Mammary epithelial cell (primary cell): Measurements from ENCODE around the gene CHSY1.

Experiments
- EZH2 ChIP-seq: IDR thresholded peaks from 2 replicates; pipeline ENCODE4 v1.6.1; 2012; ENCODE audit warnings: low read length, inconsistent platforms, borderline replicate concordance
- TF ChIP-seq, protein P1 (sequence below), 2 donors: IDR thresholded peaks in 1 of 2; conservative IDR thresholded peaks in 1 of 2; 2 replicates each; pipeline ENCODE4 v1.5.1; 2011 to 2012; ENCODE audit warnings: inconsistent platforms in 2 of 2, low read length in 2 of 2, mild to moderate bottlenecking in 2 of 2, control low read depth in 1 of 2, low read depth in 1 of 2; ENCODE audit not compliant: insufficient read depth in 1 of 2; ENCODE audit errors: extremely low read depth in 1 of 2

DNA sequence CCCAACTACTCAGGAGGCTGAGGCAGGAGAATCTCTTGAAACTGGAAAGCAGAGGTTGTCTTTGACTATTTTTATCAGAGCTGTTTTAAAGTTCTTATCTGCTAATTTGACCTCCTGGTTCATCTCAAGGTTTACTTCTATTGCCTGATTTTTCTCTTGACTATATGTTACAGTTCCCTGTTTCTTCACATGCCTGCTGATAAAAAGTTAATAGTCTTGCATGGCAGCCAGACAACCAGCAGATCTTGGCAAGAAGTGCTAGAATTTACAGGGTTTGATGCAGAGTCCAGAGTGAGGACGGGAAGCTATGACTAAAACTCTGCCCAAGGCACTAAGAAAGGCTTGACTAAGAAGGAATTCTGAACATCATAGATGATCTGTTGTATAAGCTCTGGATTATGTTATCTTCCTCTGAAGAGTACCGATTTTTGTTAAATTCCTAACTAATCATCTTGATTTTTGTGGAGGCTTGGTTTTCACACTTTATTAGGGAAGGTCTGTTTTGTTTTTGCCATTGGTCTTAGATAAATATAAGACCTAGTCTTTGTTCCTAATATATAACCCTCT, 85.9 kb downstream of the CHSY1 start:
- no peak for TF ChIP-seq EZH2
- TF ChIP-seq, protein P1, sequence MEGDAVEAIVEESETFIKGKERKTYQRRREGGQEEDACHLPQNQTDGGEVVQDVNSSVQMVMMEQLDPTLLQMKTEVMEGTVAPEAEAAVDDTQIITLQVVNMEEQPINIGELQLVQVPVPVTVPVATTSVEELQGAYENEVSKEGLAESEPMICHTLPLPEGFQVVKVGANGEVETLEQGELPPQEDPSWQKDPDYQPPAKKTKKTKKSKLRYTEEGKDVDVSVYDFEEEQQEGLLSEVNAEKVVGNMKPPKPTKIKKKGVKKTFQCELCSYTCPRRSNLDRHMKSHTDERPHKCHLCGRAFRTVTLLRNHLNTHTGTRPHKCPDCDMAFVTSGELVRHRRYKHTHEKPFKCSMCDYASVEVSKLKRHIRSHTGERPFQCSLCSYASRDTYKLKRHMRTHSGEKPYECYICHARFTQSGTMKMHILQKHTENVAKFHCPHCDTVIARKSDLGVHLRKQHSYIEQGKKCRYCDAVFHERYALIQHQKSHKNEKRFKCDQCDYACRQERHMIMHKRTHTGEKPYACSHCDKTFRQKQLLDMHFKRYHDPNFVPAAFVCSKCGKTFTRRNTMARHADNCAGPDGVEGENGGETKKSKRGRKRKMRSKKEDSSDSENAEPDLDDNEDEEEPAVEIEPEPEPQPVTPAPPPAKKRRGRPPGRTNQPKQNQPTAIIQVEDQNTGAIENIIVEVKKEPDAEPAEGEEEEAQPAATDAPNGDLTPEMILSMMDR (conservative IDR thresholded peaks at IDR 0.05 in 1 of 2, IDR thresholded peaks at IDR 0.05 in 1 of 2; ENCODE audit: extremely low read depth in 1 of 2, insufficient read depth in 1 of 2, low read depth in 1 of 2, low read length in 2 of 2), result no peak
